Fibroblast of lung (primary cell): ENCODE results near the gene LILRB5. TPM values are rescaled to one million over a fixed set of nuclear protein-coding genes. Genes with fewer than 3 reads are reported as not detected.
"Not testable (repeated sequence)": the region's sequence is repeated elsewhere in the genome, so short reads cannot be mapped to it uniquely, and the experiment has no call there.

Source experiments
- DNase-seq, 2 donors: peaks; one replicate each; pipeline versions ENCODE4 v3.0.0 to v3.0.0-alpha.2; 2010; ENCODE audit warnings: low read depth in 2 of 2
- H2AFZ ChIP-seq: 2 replicates; pipeline ENCODE4 v1.5.1; 2012; ENCODE audit warnings: low read length, control low read depth, inconsistent platforms
- H3K27ac ChIP-seq: 2 replicates; pipeline ENCODE4 v1.5.1; 2011; ENCODE audit warnings: low read length, control low read depth; ENCODE audit not compliant: insufficient read depth
- H3K27me3 ChIP-seq: 2 replicates; pipeline ENCODE4 v1.5.1; 2011; ENCODE audit warnings: mild to moderate bottlenecking, low read length; ENCODE audit not compliant: control insufficient read depth, insufficient read depth
- H3K36me3 ChIP-seq: 2 replicates; pipeline ENCODE4 v1.5.1; 2011; ENCODE audit warnings: low read length; ENCODE audit not compliant: control insufficient read depth, insufficient read depth
- H3K4me1 ChIP-seq: 2 replicates; pipeline ENCODE4 v1.5.1; 2011; ENCODE audit warnings: low read length; ENCODE audit not compliant: control insufficient read depth, insufficient read depth; ENCODE audit errors: extremely low read depth
- H3K4me2 ChIP-seq: 2 replicates; pipeline ENCODE4 v1.5.1; 2011; ENCODE audit warnings: low read length, control low read depth; ENCODE audit not compliant: insufficient read depth; ENCODE audit errors: extremely low read depth
- H3K4me3 ChIP-seq, 4 experiments: fragments of 200-600 bp in 1 of 4; sonication (generic) in 1 of 4; replicated peaks in 1 of 4; 2 replicates each; pipeline ENCODE4 v1.5.1; 2011 to 2016; ENCODE audit warnings: low read length in 4 of 4, low read depth in 3 of 4, mild to moderate bottlenecking in 3 of 4, control low read depth in 2 of 4, inconsistent platforms in 1 of 4, mixed read lengths in 1 of 4; ENCODE audit not compliant: insufficient read depth in 1 of 4; ENCODE audit errors: control extremely low read depth in 1 of 4
- H3K79me2 ChIP-seq: 2 replicates; pipeline ENCODE4 v1.5.1; 2012; ENCODE audit warnings: mild to moderate bottlenecking, low read length, inconsistent platforms; ENCODE audit not compliant: control insufficient read depth, insufficient read depth
- H3K9ac ChIP-seq: 2 replicates; pipeline ENCODE4 v1.5.1; 2011; ENCODE audit warnings: mild to moderate bottlenecking, low read length, control low read depth; ENCODE audit not compliant: insufficient read depth
- H3K9me3 ChIP-seq: 2 replicates; pipeline ENCODE4 v1.5.1; 2012; ENCODE audit warnings: low read depth, low read length; ENCODE audit not compliant: control insufficient read depth, insufficient read depth
- H4K20me1 ChIP-seq: 2 replicates; pipeline ENCODE4 v1.5.1; 2011; ENCODE audit warnings: low read length; ENCODE audit not compliant: control insufficient read depth, insufficient read depth; ENCODE audit errors: extremely low read depth
- CTCF ChIP-seq, 2 donors: IDR thresholded peaks in 1 of 2; conservative IDR thresholded peaks in 1 of 2; 1 replicate in 1 of 2; 2 replicates in 1 of 2; pipeline ENCODE4 v1.5.1; 2011 to 2012; ENCODE audit warnings: low read length in 2 of 2, control low read depth in 1 of 2, inconsistent platforms in 1 of 2, low read depth in 1 of 2, mild to moderate bottlenecking in 1 of 2
- EZH2 ChIP-seq: IDR thresholded peaks from 2 replicates; pipeline ENCODE4 v1.5.1; 2012; ENCODE audit warnings: low read length, control low read depth, mild to moderate bottlenecking; ENCODE audit errors: missing control alignments
- polyA plus RNA-seq, 2 donors: library from polyadenylated mRNA; depleted of rRNA in 1 of 2; stranded (reverse) in 1 of 2; unstranded in 1 of 2; fragments of >200 nt; gene quantifications; 2 replicates each; pipeline ENCODE4 v1.2.1, GENCODE V29; 2011 to 2012; ENCODE audit warnings: missing spikeins in 1 of 2
- total RNA-seq: library from RNA; depleted of rRNA; stranded (reverse); fragments of >200 nt; gene quantifications from 2 replicates; pipeline ENCODE4 v1.2.1, GENCODE V29; 2014

The LILRB5 gene
- total and polyA plus RNA-seq, 2 donors (not counting 1 experiment from before 2014, with no cell fraction given): not detected

DNA sequence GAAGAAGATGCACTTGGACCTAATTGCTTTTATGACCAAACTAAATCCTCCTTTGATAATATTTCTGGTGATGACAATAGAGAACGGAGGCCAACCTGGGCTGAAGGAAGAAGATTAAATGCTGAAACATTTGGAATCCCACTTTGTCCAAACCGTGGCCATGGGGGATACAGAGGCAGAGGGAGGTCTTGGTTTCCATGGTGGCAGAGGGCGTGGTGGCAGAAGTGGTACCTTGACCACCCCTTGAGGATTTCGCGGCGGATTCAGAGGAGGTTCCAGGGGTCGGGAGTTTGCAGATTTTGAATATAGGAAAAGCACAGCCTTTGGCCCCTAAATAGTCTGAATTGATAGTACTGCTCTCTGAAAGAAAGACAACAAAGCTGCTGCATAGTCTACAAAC is 27.0 kb downstream of the LILRB5 start:
- H3K36me3 ChIP-seq: no peaks in the 10 kb centered on the region
- no peak overlapping the region for H3K4me2 ChIP-seq
- H3K27me3 ChIP-seq: no peaks in the 10 kb centered on the region
- H3K4me3 ChIP-seq: no peak overlapping the region
- H4K20me1 ChIP-seq: no peaks in the 10 kb centered on the region
- no peak for DNase-seq
- H3K27ac ChIP-seq: no peak overlapping the region
- H3K4me1 ChIP-seq: no peaks in the 10 kb centered on the region
- H3K79me2 ChIP-seq: no peaks in the 10 kb centered on the region
- H3K9me3 ChIP-seq: no peaks in the 10 kb centered on the region
- H3K9ac ChIP-seq: no peak overlapping the region
- TF ChIP-seq EZH2: no peak
- TF ChIP-seq CTCF (conservative IDR thresholded peaks at IDR 0.05 in 1 of 2, IDR thresholded peaks at IDR 0.05 in 1 of 2; ENCODE audit: low read depth in 1 of 2, low read length in 2 of 2): no peak
- no peak overlapping the region for H2AFZ ChIP-seq

DNA sequence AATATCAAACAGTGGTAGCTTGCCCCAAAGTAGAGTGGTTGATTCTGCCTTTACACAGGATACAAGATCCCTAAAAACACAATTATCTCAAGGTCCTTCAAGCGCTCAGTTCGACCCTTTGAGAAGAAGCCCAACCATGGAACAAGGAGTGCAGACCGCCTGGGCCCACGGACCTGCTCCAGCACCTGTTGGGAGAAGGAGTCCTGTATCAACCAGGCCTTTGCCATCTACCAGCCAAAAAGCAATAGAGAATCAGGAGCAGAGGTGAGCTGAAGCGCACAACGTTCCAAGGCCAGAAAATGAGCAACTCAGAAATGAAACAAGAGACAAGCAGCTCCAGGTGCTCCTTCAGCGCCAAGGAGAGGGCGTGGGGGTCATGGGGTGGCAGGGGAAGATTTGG is 27.9 kb downstream of the LILRB5 start:
- no peak overlapping the region for H3K4me3 ChIP-seq
- no peaks in the 10 kb centered on the region for H3K79me2 ChIP-seq
- no peaks in the 10 kb centered on the region for H4K20me1 ChIP-seq
- no peak overlapping the region for H2AFZ ChIP-seq
- no peaks in the 10 kb centered on the region for H3K27me3 ChIP-seq
- TF ChIP-seq CTCF (conservative IDR thresholded peaks at IDR 0.05 in 1 of 2, IDR thresholded peaks at IDR 0.05 in 1 of 2; ENCODE audit: low read depth in 1 of 2, low read length in 2 of 2) (no peak), EZH2 (no peak)
- no peak for DNase-seq
- no peaks in the 10 kb centered on the region for H3K9me3 ChIP-seq
- H3K4me1 ChIP-seq: no peaks in the 10 kb centered on the region
- H3K4me2 ChIP-seq: no peak overlapping the region
- H3K36me3 ChIP-seq: no peaks in the 10 kb centered on the region
- no peak overlapping the region for H3K27ac ChIP-seq
- H3K9ac ChIP-seq: no peak overlapping the region

GRCh38 chr19:54224619-54225018 is 32.5 kb downstream of the LILRB5 start:
- not testable (repeated sequence) for H4K20me1 ChIP-seq, H3K4me1 ChIP-seq, H3K79me2 ChIP-seq, DNase-seq, H3K9ac ChIP-seq, H3K36me3 ChIP-seq, H3K27me3 ChIP-seq, H3K9me3 ChIP-seq, H2AFZ ChIP-seq, H3K4me2 ChIP-seq, H3K27ac ChIP-seq, H3K4me3 ChIP-seq

DNA sequence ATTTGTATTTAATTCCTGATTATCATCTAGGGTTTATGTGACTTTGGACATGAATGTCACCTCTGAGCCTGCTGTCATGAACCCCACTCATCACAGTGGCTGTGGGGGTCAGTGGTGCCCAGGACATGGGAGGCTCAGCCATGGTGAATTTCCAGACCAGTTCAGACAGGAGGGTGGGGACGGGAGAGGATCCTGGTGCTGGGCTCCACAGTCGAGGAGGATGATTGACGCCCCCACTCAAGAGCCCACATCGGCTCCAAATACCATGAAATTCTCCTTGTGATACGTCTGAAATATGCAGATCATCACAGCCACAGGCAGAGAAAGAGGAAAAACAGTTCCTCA is 33.2 kb downstream of the LILRB5 start:
- H3K9me3 ChIP-seq, H3K27ac ChIP-seq, H3K4me3 ChIP-seq, H3K4me1 ChIP-seq, H3K4me2 ChIP-seq, DNase-seq, H4K20me1 ChIP-seq, H2AFZ ChIP-seq, H3K79me2 ChIP-seq, H3K36me3 ChIP-seq, H3K9ac ChIP-seq, H3K27me3 ChIP-seq: not testable (repeated sequence)

DNA sequence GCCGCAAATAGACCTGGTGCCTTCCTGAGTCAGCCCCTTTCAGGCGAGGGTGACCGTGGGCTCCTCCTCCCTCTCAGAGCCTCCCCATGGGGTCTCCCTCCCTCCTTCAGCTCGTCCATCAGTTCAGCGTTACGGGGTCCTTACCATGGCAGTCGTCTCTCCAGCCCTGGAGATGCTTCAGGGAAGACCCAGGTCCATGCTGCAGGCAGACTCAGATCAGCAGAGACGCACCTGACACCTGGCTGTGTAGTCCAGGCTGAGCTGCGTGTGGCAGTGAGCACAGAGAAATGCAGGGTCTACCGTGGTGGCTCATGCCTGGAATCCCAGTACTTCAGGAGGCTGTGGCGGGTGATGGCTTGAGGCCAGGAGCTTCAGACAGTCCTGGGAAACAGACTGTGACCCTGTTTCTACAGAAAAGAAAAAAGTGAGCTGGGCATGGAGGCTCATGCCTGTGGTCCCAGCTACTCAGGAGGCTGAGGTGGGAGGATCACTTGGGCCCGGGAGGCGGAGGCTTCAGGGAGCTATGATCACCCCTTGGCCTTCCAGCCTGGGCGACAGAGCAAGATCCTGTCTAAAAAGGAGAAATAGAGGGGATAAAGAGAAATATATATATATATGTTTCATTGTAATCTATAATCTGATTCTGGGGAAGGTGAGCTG is 33.7 kb downstream of the LILRB5 start:
- H3K4me1 ChIP-seq, H3K27me3 ChIP-seq, H3K4me2 ChIP-seq, H4K20me1 ChIP-seq, H2AFZ ChIP-seq, H3K9ac ChIP-seq, H3K27ac ChIP-seq, H3K9me3 ChIP-seq, DNase-seq, H3K36me3 ChIP-seq, H3K4me3 ChIP-seq, H3K79me2 ChIP-seq: not testable (repeated sequence)
